ENCODE data around the gene FRMD1. TPM values are rescaled to one million over a fixed set of nuclear protein-coding genes. Genes with fewer than 3 reads are reported as not detected.

FRMD1 gene
- total RNA-seq, 4 donors from 2014 or later, result 0.79 to 4.8 (median 1.7) TPM

DNA sequence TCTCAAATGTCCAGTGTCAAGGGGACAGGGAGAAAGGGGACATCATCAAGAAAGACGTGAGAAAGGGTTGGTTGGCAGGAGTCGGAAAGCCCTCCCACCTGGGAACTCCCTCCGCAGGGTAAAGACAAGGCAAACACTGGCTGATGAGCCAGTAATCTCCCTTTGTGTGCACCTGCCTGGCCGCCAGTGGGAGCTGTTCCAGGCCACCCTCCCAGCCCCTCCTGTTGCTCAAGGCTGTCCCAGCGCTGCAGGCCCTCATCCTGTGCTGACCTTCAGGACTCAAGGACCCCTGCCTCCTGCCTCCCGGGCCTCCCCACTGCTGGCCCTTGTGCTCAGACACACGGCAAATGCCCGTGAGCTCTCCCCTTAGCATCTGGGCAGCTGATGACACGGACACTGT is 7.4 kb downstream of the FRMD1 start:
- DNase-seq (ENCODE audit: low spot score), result no peak
- TF ChIP-seq, protein P1, sequence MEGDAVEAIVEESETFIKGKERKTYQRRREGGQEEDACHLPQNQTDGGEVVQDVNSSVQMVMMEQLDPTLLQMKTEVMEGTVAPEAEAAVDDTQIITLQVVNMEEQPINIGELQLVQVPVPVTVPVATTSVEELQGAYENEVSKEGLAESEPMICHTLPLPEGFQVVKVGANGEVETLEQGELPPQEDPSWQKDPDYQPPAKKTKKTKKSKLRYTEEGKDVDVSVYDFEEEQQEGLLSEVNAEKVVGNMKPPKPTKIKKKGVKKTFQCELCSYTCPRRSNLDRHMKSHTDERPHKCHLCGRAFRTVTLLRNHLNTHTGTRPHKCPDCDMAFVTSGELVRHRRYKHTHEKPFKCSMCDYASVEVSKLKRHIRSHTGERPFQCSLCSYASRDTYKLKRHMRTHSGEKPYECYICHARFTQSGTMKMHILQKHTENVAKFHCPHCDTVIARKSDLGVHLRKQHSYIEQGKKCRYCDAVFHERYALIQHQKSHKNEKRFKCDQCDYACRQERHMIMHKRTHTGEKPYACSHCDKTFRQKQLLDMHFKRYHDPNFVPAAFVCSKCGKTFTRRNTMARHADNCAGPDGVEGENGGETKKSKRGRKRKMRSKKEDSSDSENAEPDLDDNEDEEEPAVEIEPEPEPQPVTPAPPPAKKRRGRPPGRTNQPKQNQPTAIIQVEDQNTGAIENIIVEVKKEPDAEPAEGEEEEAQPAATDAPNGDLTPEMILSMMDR (IDR thresholded peaks at IDR 0.05), result no peak
- no peak for ATAC-seq (ENCODE audit: low FRiP score)

DNA sequence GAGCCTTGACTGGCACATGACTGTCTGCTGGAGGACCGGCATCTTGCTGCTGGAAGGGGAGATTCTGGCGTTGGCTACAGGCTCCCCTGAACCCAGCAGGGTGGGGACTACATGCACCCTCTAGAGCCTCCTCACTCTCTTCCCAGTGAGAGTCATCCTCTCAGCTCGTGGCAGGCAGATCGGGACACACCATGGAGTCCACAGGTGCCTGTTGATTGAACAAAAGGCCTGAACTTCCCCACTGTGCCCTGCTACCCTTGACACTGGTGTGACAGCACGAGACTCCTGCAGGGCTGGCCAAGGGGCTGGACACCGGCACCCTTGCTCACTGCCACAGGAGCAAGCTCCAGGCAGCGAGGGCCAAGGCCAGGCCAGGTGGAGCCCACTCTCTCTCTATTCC is 8.2 kb downstream of the FRMD1 start:
- ATAC-seq (ENCODE audit: low FRiP score), result no peak
- DNase-seq (ENCODE audit: low spot score), result no peak
- TF ChIP-seq, protein P1 (IDR thresholded peaks at IDR 0.05), result no peak

DNA sequence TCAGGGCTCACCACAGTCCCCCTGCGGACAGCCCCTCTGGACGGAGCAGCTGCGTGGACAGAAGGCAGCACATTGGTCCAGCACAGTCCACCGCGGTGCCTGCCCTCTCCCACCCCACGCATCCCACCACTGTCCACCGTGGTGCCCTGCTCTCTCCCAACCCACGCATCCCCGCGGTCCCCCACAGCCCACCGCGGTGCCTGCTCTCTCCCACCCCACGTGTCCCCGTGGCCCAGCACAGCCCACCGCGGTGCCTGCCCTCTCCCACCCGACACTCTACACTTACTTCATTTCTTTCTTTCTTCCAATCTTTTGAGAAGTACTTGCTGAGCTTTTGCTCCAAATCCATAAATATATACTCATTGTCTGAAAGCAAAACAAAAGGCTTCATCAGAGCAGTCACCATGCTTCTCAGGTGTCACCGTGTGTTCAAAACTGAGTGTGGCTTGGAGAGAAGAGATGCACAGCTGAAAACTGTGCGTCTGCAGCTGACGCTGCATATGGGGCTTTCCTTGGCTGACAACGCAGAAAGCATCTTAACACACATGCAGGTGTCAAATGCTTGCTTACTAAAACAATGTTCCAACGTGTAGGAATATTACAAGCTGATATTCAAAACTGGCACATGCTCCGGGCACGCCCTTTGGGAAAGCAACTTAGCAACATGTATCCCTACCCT is 11.8 kb downstream of the FRMD1 start:
- TF ChIP-seq, protein P1 (IDR thresholded peaks at IDR 0.05), result no peak
- no peak for ATAC-seq (ENCODE audit: low FRiP score)
- no peak for DNase-seq (ENCODE audit: low spot score)

DNA sequence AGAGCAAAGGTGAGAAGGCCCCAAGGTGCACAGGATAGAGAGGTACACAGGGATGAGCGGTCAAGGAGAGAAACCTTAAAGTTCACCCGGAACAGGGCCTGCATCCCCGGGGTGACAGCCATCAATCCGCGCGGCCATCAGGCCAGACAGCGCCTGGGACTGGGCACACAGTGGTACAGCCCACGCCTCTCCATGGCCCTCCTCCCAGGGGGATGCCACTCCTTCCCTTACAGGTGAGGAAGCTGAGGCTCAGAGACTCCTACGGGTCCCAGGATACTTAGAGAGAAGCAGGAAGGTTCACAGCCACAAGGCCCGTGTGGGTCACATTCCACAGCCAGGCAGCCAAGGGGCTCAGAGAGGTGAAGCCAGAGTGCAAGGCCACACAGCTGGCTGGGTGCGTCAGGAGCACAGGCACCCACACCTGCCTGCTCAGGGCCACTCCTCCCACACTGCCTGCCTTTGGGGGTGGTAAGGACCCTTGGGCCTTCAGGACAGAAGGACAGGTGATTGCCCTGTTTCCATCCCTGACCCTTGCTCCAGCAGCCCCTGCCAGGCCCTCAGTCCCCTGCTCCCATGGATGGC is 14.7 kb downstream of the FRMD1 start:
- TF ChIP-seq, protein P1 (IDR thresholded peaks at IDR 0.05), result no peak
- DNase-seq (ENCODE audit: low spot score) (no peak), ATAC-seq (ENCODE audit: low FRiP score) (no peak)

DNA sequence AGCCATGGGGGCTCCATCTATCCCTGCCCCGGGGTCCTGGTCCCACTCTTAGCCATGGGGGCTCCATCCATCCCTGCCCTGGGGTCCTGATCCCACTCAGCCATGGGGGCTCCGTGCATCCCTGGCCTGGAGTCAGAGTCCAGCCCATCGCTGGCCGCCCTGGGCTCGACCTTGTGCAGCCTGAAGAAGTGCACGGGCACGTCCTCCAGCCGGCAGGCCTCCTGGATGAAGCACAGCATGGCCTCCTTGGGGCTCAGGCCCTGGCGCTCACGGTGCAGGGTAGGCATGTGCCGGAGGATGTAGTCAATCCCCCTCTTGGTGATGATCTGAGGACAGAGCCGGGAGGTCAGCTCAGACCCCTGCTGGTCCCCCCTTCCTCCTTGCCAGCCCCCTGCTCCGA is 15.6 kb downstream of the FRMD1 start:
- DNase-seq (ENCODE audit: low spot score) (no peak), ATAC-seq (ENCODE audit: low FRiP score) (no peak)
- TF ChIP-seq, protein P1 (IDR thresholded peaks at IDR 0.05), result no peak

DNA sequence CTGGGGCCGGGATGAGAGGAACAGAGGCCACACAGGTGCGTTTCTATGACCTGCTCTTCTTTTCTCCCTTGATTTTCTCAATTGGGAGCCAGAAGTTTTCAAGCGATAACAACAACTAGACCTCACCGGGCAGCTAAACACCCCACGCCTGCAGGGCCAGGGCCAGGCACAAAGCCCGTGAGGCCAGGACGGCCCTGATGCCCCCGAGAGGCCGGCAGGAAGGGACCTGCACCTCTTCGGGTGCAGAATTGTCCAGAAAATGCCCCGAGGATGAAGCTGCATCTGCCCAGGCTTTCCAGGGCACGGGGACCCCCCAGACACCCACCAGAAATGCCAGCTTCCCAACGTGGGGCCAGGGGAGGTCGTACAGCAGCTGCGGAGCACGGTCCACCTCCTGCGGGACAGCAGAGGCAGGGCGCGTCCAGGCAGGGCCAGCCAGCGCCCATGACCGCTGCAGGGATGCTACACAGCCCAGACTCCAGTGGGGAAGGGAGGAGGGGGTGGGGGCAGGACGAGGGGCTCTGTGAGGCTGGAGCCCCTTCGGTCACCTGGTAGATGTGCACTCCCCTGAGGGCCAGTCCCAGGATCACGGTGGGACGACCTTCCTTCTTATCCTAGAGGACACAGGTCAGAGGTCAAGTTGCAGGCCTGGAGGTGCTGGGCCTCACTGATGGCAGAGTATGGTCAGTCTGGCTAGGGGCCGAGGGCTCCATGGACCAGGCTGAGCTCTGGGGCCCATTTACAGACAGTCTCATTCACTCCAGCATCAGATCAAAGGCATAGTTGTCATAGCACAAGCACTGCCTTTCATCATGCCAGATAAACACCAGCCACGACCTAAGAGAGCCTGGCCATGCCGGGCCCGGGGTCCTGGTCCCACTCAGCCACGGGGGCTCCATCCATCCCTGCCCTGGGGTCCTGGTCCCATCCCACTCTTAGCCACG is 16.4 kb downstream of the FRMD1 start:
- DNase-seq (ENCODE audit: low spot score), result no peak
- ATAC-seq (ENCODE audit: low FRiP score), result no peak
- TF ChIP-seq, protein P1 (IDR thresholded peaks at IDR 0.05), result no peak

All from omental fat pad (tissue), 4 donors.